CMK (cell line): Measurements from ENCODE around the gene RERE.
A peak's percentile ranks its signal among the peaks of the same experiment; 100 is the strongest.
"Not testable (repeated sequence)": the region's sequence is repeated elsewhere in the genome, so short reads cannot be mapped to it uniquely, and the experiment has no call there.

Experiments used
- DNase-seq: peaks from one replicate; pipeline ENCODE4 v3.0.0-alpha.2; 2010; ENCODE audit warnings: low read depth

RERE gene

GRCh38 chr1:8448505-8448904, 368.9 kb downstream of the RERE start:
- not testable (repeated sequence) for DNase-seq

- no peak for DNase-seq
Observed at GRCh38 chr1:8447616-8448150, 369.8 kb downstream of the RERE start.

GRCh38 chr1:8446119-8446518, 371.3 kb downstream of the RERE start:
- not testable (repeated sequence) for DNase-seq

GRCh38 chr1:8443558-8444194, 373.8 kb downstream of the RERE start:
- DNase-seq = no peak

- no peak for DNase-seq
Observed at GRCh38 chr1:8441426-8441825, 376.0 kb downstream of the RERE start.

GRCh38 chr1:8439015-8439702, 378.3 kb downstream of the RERE start:
- DNase-seq = peak; percentile 64

GRCh38 chr1:8438489-8438888, 379.0 kb downstream of the RERE start:
- no peak for DNase-seq

- no peak for DNase-seq
Observed at GRCh38 chr1:8437347-8437746, 380.1 kb downstream of the RERE start.

GRCh38 chr1:8435569-8436071, 381.8 kb downstream of the RERE start:
- no peak for DNase-seq

GRCh38 chr1:8434101-8434500, 383.3 kb downstream of the RERE start:
- DNase-seq = no peak

- no peak for DNase-seq
Observed at GRCh38 chr1:8431784-8432183, 385.7 kb downstream of the RERE start.

- no peak for DNase-seq
Observed at GRCh38 chr1:8431019-8431418, 386.4 kb downstream of the RERE start.

- DNase-seq = no peak
Observed at GRCh38 chr1:8430476-8430875, 387.0 kb downstream of the RERE start.

GRCh38 chr1:8429549-8430110, 387.8 kb downstream of the RERE start:
- no peak for DNase-seq

- DNase-seq = no peak
Observed at GRCh38 chr1:8428441-8428840, 389.0 kb downstream of the RERE start.

GRCh38 chr1:8427986-8428385, 389.5 kb downstream of the RERE start:
- no peak for DNase-seq

- DNase-seq = peak; percentile 96
Observed at GRCh38 chr1:8427493-8427892, 389.9 kb downstream of the RERE start.

- DNase-seq = no peak
Observed at GRCh38 chr1:8426996-8427395, 390.4 kb downstream of the RERE start.

- DNase-seq = no peak
Observed at GRCh38 chr1:8425781-8426161, 391.7 kb downstream of the RERE start.

- no peak for DNase-seq
Observed at GRCh38 chr1:8425150-8425780, 392.2 kb downstream of the RERE start.

- DNase-seq = peak; percentile 50
Observed at GRCh38 chr1:8424539-8425116, 392.8 kb downstream of the RERE start.
